H1 (cell line): Measurements from ENCODE around the gene POU3F2. TPM values are rescaled to one million over a fixed set of nuclear protein-coding genes. Genes with fewer than 3 reads are reported as not detected.

Experiments
- ATF3 ChIP-seq: IDR thresholded peaks from 2 replicates; pipeline ENCODE4 v1.6.1; 2011; ENCODE audit warnings: low read depth, mild to moderate bottlenecking, low read length; ENCODE audit not compliant: insufficient read depth
- BRCA1 ChIP-seq: IDR thresholded peaks from 2 replicates; pipeline ENCODE4 v1.6.1; 2012; ENCODE audit warnings: low read depth, low read length, improper control_type of control experiment
- CHD7 ChIP-seq: fragments of 300-600 bp; sonication (generic); IDR thresholded peaks from 2 replicates; pipeline ENCODE4 v1.7.1; 2012; ENCODE audit warnings: low read length, moderate library complexity, mild to moderate bottlenecking, inconsistent platforms; ENCODE audit not compliant: insufficient replicate concordance
- SIN3A ChIP-seq, 2 experiments: IDR thresholded peaks in 1 of 2; conservative IDR thresholded peaks in 1 of 2; 2 replicates each; pipeline ENCODE4 v1.6.1; 2011 to 2012; ENCODE audit warnings: low read length in 2 of 2, improper control_type of control experiment in 1 of 2, low read depth in 1 of 2, mild to moderate bottlenecking in 1 of 2
- polyA plus RNA-seq, 7 experiments: library from polyadenylated mRNA; depleted of rRNA in 3 of 7; stranded (reverse) in 5 of 7; unstranded in 2 of 7; fragments of >200 nt in 5 of 7; fragments of 200-250 nt in 2 of 7; gene quantifications; 1 replicate in 5 of 7; 2 replicates in 1 of 7; 4 replicates in 1 of 7; pipeline versions ENCODE4 v1.2.1 to v1.2.3, GENCODE V29; 2011 to 2013; ENCODE audit warnings: missing spikeins in 2 of 7, mixed read lengths in 2 of 7
- total RNA-seq: library from RNA; stranded (reverse); fragmentation: NEBNext Ultra II Directional; extraction: Animal tissue kit (Norgen Biotek cat#: 25700); gene quantifications from 2 replicates; pipeline ENCODE4 v1.2.1, GENCODE V29; 2021
- TF ChIP-seq, protein P1 (sequence below): IDR thresholded peaks from 2 replicates; pipeline ENCODE4 v1.6.1; 2012; ENCODE audit warnings: inconsistent platforms

Gene POU3F2
- total and polyA plus RNA-seq, 2 of the 8 experiments (the other 6 are each of a cell fraction or from before 2014, with no cell fraction given), result 0.09 to 0.35 TPM

GRCh38 chr6:98871821-98872220 lies 37.4 kb downstream of the POU3F2 start (continued):
- TF ChIP-seq CHD7 (no peak), SIN3A (conservative IDR thresholded peaks at IDR 0.05 in 1 of 2, IDR thresholded peaks at IDR 0.05 in 1 of 2; ENCODE audit: low read depth in 1 of 2, low read length in 2 of 2) (no peak), ATF3 (no peak), BRCA1 (no peak)
- TF ChIP-seq, protein P1, sequence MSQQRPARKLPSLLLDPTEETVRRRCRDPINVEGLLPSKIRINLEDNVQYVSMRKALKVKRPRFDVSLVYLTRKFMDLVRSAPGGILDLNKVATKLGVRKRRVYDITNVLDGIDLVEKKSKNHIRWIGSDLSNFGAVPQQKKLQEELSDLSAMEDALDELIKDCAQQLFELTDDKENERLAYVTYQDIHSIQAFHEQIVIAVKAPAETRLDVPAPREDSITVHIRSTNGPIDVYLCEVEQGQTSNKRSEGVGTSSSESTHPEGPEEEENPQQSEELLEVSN, result no peak
- TF ChIP-seq, all 59 proteins: peak for 0
